ENCODE data around the gene NRARP. TPM values are rescaled to one million over a fixed set of nuclear protein-coding genes. Genes with fewer than 3 reads are reported as not detected.
A peak's percentile ranks its signal among the peaks of the same experiment; 100 is the strongest.

Gene NRARP
- total and polyA plus RNA-seq, 2 experiments from 2014 or later: 4.0 to 55.1 TPM

- no peak overlapping the region for H3K4me3 Mint-ChIP-seq
- Histone ChIP-seq H3K4me2 (peak overlapping the region; percentile 81), H3K36me3 (ENCODE audit: insufficient read depth) (no peaks in the 10 kb centered on the region)
These were observed 12.8 kb upstream of the NRARP start for GRCh38 chr9:137314561-137315560.

More at GRCh38 chr9:137314561-137315560, 12.8 kb upstream of the NRARP start:
- Histone ChIP-seq H3K4me3 (peak overlapping the region; percentile 52; the same call in 1 of the 2 replicates), H3K27me3 (ENCODE audit: insufficient read depth) (no peaks in the 10 kb centered on the region), H3K27ac (ENCODE audit: low read depth) (no peak overlapping the region), H3K9me2 (ENCODE audit: insufficient read depth) (no peaks in the 10 kb centered on the region), H3K79me2 (replicated peaks; ENCODE audit: insufficient read depth) (no peaks in the 10 kb centered on the region), H2AFZ (no peak overlapping the region), H3F3A (replicated peaks; ENCODE audit: low read depth) (no peaks in the 10 kb centered on the region), H3K4me1 (ENCODE audit: insufficient read depth) (peaks cover 13% of the 10 kb centered on the region; the same call in 1 of the 2 replicates), H4K20me1 (replicated peaks; ENCODE audit: insufficient read depth) (no peaks in the 10 kb centered on the region)
- Mint-ChIP-seq H3K4me1 (peaks cover 2% of the 10 kb centered on the region; the same call in 2 of the 3 replicates), H3K36me3 (ENCODE audit: low read depth) (no peaks in the 10 kb centered on the region), H3K27ac (no peak overlapping the region), H3K9me3 (no peaks in the 10 kb centered on the region), H3K27me3 (ENCODE audit: insufficient read depth, low read depth, poor library complexity) (peaks cover 3% of the 10 kb centered on the region)
- no peak for ATAC-seq
- no peak for TF ChIP-seq ETS1 (IDR thresholded peaks at IDR 0.05)
- TF ChIP-seq STAT1 (IDR thresholded peaks at IDR 0.05; ENCODE audit: unreplicated experiment): no peak
- TF ChIP-seq ZNF462 (CRISPR knock-in tag; IDR thresholded peaks at IDR 0.05): no peak
- TF ChIP-seq EZH2phosphoT487 (IDR thresholded peaks at IDR 0.05; ENCODE audit: unreplicated experiment): no peak
- DNase-seq (ENCODE audit: low spot score): no peak
